GM18507 (cell line): ENCODE measurements around the gene CDS1.
"Not testable (repeated sequence)": the region's sequence is repeated elsewhere in the genome, so short reads cannot be mapped to it uniquely, and the experiment has no call there.

Experiments used
- DNase-seq: peaks from one replicate; pipeline ENCODE4 v3.0.0; 2011; ENCODE audit warnings: low read depth; ENCODE audit not compliant: insufficient read length; ENCODE audit errors: extremely low spot score
- FAIRE-seq: peaks from 2 replicates; lab custom pipeline; 2011; peaks lifted over from hg19 to GRCh38; lab: Jason Lieb, UNC

CDS1 gene

GRCh38 chr4:84582988-84583875 is at the start of gene CDS1:
TSS of gene CDS1 (plus strand) at chr4:84583127. CDS start at chr4:84583402, 275 bp downstream.
- no peak for FAIRE-seq
- DNase-seq, result peak; percentile 3

DNA sequence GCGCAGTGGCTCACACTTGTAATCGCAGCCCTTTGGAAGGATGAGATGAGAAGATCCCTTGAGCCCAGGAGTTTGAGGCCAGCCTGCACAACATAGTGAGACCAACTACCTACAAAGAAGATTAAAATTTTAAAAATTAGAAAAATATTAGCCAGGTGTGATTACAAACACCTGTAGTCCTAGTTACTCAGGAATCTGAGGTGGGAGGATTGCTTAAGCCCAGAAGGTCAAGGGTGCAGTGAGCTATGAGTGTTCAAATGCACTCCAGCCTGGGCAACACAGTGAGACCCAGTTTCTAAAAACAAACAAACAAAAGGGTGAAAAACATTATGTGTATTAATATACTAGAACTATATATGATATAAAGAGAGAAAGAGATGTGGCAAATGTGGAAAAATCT is 47.0 kb upstream of the CDS1 start:
- no peak for DNase-seq
- no peak for FAIRE-seq

- DNase-seq (no peak), FAIRE-seq (no peak)
Measured at GRCh38 chr4:84545093-84545492, 37.8 kb upstream of the CDS1 start.

DNA sequence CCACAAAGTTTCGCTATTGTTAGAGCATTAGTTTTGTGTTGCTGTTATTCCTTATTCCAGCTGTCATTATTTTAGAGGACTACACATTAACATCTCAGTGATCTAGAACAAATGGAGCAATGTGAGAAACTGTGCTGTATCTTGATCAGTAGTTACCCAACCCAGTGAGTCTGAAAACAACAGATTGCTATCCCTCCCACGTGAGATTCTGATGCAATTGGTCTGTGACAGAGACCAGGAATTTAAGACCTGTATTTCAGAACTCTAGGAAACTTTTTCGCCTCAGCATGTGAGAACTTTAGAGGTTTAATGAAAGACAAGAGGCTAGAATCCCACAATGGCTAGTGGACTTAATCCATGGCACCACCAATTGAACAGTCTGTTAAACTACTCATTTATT is 35.7 kb upstream of the CDS1 start:
- FAIRE-seq (no peak), DNase-seq (no peak)

DNA sequence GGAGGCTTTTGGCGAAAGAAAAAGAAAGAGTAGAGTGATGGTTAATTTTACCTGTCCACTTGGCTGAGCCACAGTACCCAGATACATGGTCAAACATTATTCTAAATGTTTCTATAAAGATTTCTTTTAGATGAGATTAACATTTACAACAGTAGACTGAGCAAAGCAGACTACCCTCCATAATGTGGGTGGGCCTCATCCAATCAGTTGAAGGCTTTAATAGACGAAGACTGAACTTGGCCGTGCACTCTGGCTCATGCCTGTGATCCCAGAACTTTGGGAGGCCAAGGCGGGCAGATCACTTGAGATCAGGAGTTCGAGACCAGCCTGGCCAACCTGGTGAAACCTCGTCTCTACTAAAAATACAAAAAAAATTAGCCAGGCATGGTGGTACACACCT is 33.7 kb upstream of the CDS1 start:
- DNase-seq, FAIRE-seq: not testable (repeated sequence)

DNA sequence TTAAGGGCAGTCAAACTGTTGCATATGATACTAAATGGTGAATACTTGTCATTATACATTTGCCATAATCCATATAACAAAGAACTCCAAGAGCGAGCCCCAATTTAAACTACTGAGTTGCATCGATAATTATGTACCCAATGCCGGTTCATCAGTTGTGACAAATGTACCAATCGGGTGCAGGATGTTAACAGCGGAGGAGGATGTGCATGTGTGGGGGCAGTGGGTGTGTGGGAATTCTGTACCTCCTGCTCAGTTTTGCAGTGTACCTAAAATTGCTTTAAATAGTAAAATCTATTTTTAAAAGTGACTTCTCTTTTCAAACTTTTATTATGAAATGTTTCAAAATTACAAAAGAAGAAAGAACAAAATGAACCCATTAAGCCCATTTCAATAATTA is 20.8 kb upstream of the CDS1 start:
- FAIRE-seq (no peak), DNase-seq (no peak)

DNA sequence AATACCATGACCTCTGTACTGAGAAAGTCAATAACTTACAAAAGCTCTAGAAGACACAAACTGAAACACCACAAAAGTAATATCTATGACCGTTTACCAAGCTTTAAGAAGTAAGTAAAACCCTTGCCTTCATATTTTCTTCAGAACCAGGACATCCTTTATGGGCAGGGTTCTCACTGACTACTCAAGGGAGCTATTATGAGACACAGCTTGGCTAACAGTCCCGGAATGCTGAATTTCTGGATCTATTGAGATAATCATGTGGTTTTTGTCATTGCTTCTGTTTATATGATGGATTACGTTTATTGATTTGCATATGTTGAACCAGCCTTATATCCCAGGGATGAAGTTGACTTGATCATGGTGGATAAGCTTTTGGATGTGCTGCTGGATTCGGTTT is 19.9 kb upstream of the CDS1 start:
- DNase-seq (no peak), FAIRE-seq (no peak)

DNA sequence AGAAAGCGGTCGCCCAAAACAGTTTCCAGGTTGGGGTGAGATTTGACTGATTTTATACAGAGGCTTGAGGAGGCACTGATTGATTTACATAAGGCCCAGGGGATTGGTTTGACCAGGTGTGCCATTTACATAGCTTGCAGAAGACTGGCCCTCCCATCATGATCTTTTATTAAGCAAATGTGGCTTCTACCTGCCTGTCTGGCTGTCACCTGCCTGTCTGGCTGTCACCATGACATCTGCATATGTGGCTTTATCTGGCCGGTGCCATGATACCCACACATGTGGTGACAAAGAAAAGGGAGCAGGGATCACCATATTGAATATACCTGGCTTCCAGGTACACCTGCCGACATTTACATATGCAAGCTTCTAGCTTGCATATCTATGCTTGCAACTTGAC is 17.0 kb upstream of the CDS1 start:
- DNase-seq, result no peak
- no peak for FAIRE-seq

DNA sequence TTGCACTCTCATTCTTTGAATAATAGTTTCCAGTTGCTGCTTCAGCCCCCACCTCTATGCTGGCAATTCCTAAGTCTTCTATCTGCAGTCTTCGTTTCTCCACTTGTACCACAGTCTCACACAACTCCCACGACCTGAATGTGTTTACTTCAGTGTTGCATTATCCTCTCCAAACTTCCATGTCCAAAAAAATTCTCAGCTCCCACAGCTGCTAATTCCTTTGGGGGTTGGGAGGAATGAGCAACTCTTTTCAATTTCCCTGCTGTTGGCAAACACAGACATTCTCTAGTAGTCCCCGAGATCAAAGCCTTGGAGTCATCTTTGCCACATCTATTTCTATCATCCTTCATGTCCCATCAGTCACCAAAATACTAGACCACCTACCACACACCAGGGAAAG is 14.4 kb upstream of the CDS1 start:
- no peak for DNase-seq
- FAIRE-seq, result no peak

DNA sequence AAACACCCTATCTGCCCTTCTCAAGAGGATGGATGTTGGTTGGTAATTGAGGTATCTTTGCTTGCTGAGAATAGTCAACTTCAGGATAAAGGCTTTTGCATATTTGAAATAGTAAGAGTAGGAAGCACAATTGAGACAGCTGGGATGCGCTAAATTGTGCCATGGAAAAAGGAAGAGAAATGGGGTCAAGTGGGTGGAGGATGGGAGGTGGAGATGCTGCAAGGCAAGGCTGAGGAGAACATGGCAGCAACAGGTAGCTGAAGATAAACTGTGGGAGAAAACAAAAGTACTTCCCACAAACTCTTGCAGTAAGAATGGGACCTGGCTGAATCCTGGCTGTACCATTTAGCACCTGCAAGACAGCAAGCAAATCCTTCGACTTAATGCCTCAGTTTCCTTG is 13.9 kb upstream of the CDS1 start:
- FAIRE-seq (no peak), DNase-seq (no peak)

DNA sequence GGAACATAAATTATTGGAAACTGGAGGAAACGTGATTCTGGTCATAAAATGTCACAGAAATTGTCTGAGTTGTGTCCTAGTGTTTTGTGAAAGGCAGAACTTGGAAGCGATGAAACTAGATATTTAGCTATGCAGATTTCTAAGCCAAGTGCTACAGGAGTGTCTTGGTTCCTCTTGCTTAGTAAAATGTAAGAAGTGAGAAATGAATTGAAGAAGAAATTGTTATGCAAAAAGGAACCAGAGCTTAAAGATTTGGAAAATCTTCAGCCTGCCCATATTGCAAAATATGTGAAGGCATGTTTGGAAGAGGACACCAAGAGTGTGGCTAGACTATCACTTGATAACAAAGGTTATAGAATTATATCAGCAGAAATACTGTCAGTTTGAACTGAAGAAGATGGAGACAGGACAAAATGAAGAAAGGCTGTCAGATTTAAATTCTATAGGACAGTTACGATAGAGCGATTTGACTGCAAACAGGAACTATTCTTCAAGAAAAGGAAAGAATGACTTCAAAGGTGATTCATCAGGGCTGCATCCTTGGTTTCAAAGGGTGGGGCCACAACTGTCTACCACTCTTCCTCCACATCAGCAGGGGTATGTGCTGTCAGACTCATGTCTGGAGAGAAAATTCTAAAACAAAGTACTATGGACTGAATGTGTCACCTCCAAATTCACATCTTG is 9.4 kb upstream of the CDS1 start:
- FAIRE-seq (no peak), DNase-seq (no peak)

GRCh38 chr4:84574069-84574720 is 8.7 kb upstream of the CDS1 start:
- no peak for FAIRE-seq
- DNase-seq, result no peak

GRCh38 chr4:84578540-84579402 is 4.2 kb upstream of the CDS1 start:
- no peak for FAIRE-seq

GRCh38 chr4:84579403-84579776 is 3.5 kb upstream of the CDS1 start:
- no peak for DNase-seq
- no peak for FAIRE-seq

More at GRCh38 chr4:84578540-84579402, 4.2 kb upstream of the CDS1 start:
- DNase-seq, result no peak

GRCh38 chr4:84582302-84582987 is 482 bp upstream of the CDS1 start:
- no peak for FAIRE-seq

GRCh38 chr4:84583876-84584380 is 1.0 kb downstream of the CDS1 start:
- DNase-seq, result no peak
- FAIRE-seq, result no peak

More at GRCh38 chr4:84582302-84582987, 482 bp upstream of the CDS1 start:
- DNase-seq, result peak; percentile 20

DNA sequence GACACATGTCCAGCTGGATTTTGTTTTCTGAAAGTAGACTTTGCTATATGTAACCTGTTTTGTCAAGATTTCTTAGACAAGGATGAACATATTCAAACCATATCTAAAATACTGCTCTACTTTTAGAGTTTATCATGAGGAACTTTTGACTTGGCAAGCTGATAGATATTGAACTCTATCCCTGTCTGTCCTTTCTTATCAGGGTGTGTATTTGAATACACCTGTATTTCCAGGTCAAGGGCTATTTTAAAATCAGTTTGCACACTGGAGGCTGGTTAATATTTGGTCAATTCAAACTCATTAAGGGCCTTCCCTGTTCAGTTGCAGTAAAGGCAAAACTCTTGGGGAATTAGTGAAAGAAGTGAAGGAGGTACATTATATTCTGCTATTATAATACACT is 2.3 kb downstream of the CDS1 start:
- FAIRE-seq (no peak), DNase-seq (no peak)

GRCh38 chr4:84594724-84595123 is 11.8 kb downstream of the CDS1 start:
- FAIRE-seq, result no peak
- no peak for DNase-seq

- FAIRE-seq (no peak), DNase-seq (no peak)
Measured at GRCh38 chr4:84596826-84597225, 13.9 kb downstream of the CDS1 start.
